GM12878 (cell line): ENCODE measurements around the gene UNG. TPM values are rescaled to one million over a fixed set of nuclear protein-coding genes. Genes with fewer than 3 reads are reported as not detected.

ENCODE experiments used
- ATAC-seq: fragments of 200-7000 bp; cut with Tn5 transposase; 3 replicates; pipeline ENCODE4 v1.9.1; 2020; ENCODE audit warnings: mild to moderate bottlenecking, moderate library complexity
- BruUV-seq: library from RNA; stranded (reverse); fragments of 400-500 nt; replicated peaks from 2 replicates; lab custom pipeline; 2021; lab: Mats Ljungman, UMichigan
- CTCF ChIA-PET: fragments of 300-600 bp; sonication (Branson Sonifier 250); formaldehyde crosslinking; extraction: SDS; loops from one replicate; lab custom pipeline; 2021; ENCODE audit warnings: inconsistent platforms; lab: Yijun Ruan, JAX
- POLR2A ChIA-PET: fragments of 350-600 bp; formaldehyde crosslinking; extraction: SDS; loops from one replicate; lab custom pipeline; 2021; ENCODE audit warnings: inconsistent platforms; lab: Charles Lee
- RAD21 ChIA-PET: fragments of 300-600 bp; sonication (Branson Sonifier 250); formaldehyde crosslinking; loops from one replicate; lab custom pipeline; 2023; ENCODE audit warnings: antibody characterized with exemption; ENCODE audit not compliant: unreplicated experiment; lab: Charles Lee
- SMC1A ChIA-PET: fragments of 300-600 bp; sonication (Branson Sonifier 250); formaldehyde crosslinking; loops from one replicate; lab custom pipeline; 2023; ENCODE audit not compliant: unreplicated experiment, uncharacterized antibody; lab: Charles Lee
- DNase-seq: peaks from one replicate; pipeline ENCODE4 v3.0.0-alpha.2; 2011; ENCODE audit warnings: low read depth, low spot score
- FAIRE-seq: peaks from 3 replicates; lab custom pipeline; 2011; peaks lifted over from hg19 to GRCh38; lab: Jason Lieb, UNC
- H2AFZ ChIP-seq: 2 replicates; pipeline ENCODE4 v1.6.0; 2011; ENCODE audit warnings: low read depth, low read length, control low read depth; ENCODE audit not compliant: control insufficient read depth
- H3K27ac ChIP-seq: 2 replicates; pipeline ENCODE4 v1.5.1; 2011; ENCODE audit warnings: control low read depth; ENCODE audit not compliant: control insufficient read depth, insufficient read depth
- H3K27me3 ChIP-seq, 2 experiments: replicated peaks in 1 of 2; 2 replicates each; pipeline versions ENCODE4 v1.6.0 to v1.6.1; 2011; ENCODE audit warnings: low read length in 1 of 2; ENCODE audit not compliant: control insufficient read depth in 2 of 2, insufficient read depth in 2 of 2
- H3K36me3 ChIP-seq, 2 experiments: 2 replicates each; pipeline ENCODE4 v1.5.1; 2011; ENCODE audit warnings: low read length in 1 of 2; ENCODE audit not compliant: control insufficient read depth in 2 of 2, insufficient read depth in 2 of 2
- H3K4me1 ChIP-seq: 2 replicates; pipeline ENCODE4 v1.6.1; 2011; ENCODE audit warnings: mild to moderate bottlenecking, low read length, moderate library complexity, mixed read lengths; ENCODE audit not compliant: control insufficient read depth, insufficient read depth
- H3K4me2 ChIP-seq: 2 replicates; pipeline ENCODE4 v1.6.0; 2011; ENCODE audit warnings: control low read depth; ENCODE audit not compliant: control insufficient read depth, insufficient read depth
- H3K4me3 ChIP-seq: fragments of 200-600 bp; sonication (generic); 2 replicates; pipeline ENCODE4 v1.5.1; 2016
- H3K79me2 ChIP-seq: 2 replicates; pipeline ENCODE4 v1.6.0; 2011; ENCODE audit warnings: low read length; ENCODE audit not compliant: control insufficient read depth, insufficient read depth
- H3K9ac ChIP-seq: 2 replicates; pipeline ENCODE4 v1.8.0; 2011; ENCODE audit warnings: low read length, control low read depth, mixed read lengths; ENCODE audit not compliant: control insufficient read depth, insufficient read depth
- H3K9me3 ChIP-seq: replicated peaks from 3 replicates; pipeline ENCODE4 v1.5.1; 2011; ENCODE audit warnings: mild to moderate bottlenecking, low read length; ENCODE audit not compliant: control insufficient read depth, insufficient read depth
- H4K20me1 ChIP-seq: 2 replicates; pipeline ENCODE4 v1.6.0; 2011; ENCODE audit not compliant: control insufficient read depth, insufficient read depth
- ASH2L ChIP-seq: fragments of 300-600, 200-600 bp; sonication (generic); IDR thresholded peaks from 2 replicates; pipeline ENCODE4 v1.6.1; 2017; ENCODE audit warnings: low read depth, mild to moderate bottlenecking, borderline replicate concordance
- CBX5 ChIP-seq: sonication (generic); IDR thresholded peaks from 2 replicates; pipeline ENCODE4 v1.6.1; 2016; ENCODE audit warnings: low read depth, moderate library complexity, mild to moderate bottlenecking, inconsistent platforms
- EGR1 ChIP-seq, 2 experiments: IDR thresholded peaks; 1 replicate in 1 of 2; 2 replicates in 1 of 2; pipeline ENCODE4 v1.6.1; 2011 to 2012; ENCODE audit warnings: low read depth in 2 of 2, low read length in 2 of 2, borderline replicate concordance in 1 of 2, mild to moderate bottlenecking in 1 of 2, moderate library complexity in 1 of 2
- PML ChIP-seq: IDR thresholded peaks from 2 replicates; pipeline ENCODE4 v1.6.1; 2012; ENCODE audit warnings: low read length, inconsistent platforms
- SREBF1 ChIP-seq: IDR thresholded peaks from 2 replicates; pipeline ENCODE4 v1.6.1; 2012; ENCODE audit warnings: mild to moderate bottlenecking, low read length
- TAF1 ChIP-seq: IDR thresholded peaks from 2 replicates; pipeline ENCODE4 v1.6.1; 2011; ENCODE audit warnings: mild to moderate bottlenecking, low read depth, low read length, borderline replicate concordance
- TCF7 ChIP-seq: IDR thresholded peaks from 2 replicates; pipeline ENCODE4 v1.6.1; 2014; ENCODE audit warnings: antibody characterized with exemption, borderline replicate concordance
- ZBTB11 ChIP-seq: fragments of 450-650 bp; formaldehyde crosslinking; IDR thresholded peaks from 2 replicates; pipeline ENCODE4 v1.5.0; 2022; ENCODE audit warnings: mild to moderate bottlenecking, missing genetic modification characterization
- ZNF207 ChIP-seq: fragments of 450-650 bp; IDR thresholded peaks from 2 replicates; pipeline ENCODE4 v1.6.1; 2014; ENCODE audit warnings: antibody characterized with exemption, mild to moderate bottlenecking, borderline replicate concordance
- WGBS: methylation state at CpG from one replicate; pipeline ENCODE4 v1.1.6; 2016; ENCODE audit warnings: low lambda C conversion rate; ENCODE audit not compliant: insufficient replicate concordance, insufficient coverage; ENCODE audit errors: missing lambda C conversion rate; 5-methylcytosine and 5-hydroxymethylcytosine counted together
- in situ Hi-C: fragments of 300-500 bp; cut with MboI; formaldehyde crosslinking; loops from 9 replicates; pipeline ENCODE4 v1.14.3; 2018; ENCODE audit warnings: mixed read lengths
- intact Hi-C: fragments of 100-400 bp; cut with micrococcal nuclease; formaldehyde crosslinking; loops from one replicate; pipeline ENCODE4 v1.14.2; 2022; ENCODE audit not compliant: unreplicated experiment
- polyA plus RNA-seq, 11 experiments: library from polyadenylated mRNA; depleted of rRNA in 4 of 11; unstranded in 6 of 11; stranded (reverse) in 5 of 11; fragments of >200 nt; fragmentation: Nextera tagmentation in 4 of 11; fragmentation: Illumina TruSeq in 1 of 11; extraction: Ambion mirVana in 4 of 11; extraction: Trizol in 1 of 11; gene quantifications; 1 replicate in 1 of 11; 2 replicates in 10 of 11; pipeline versions ENCODE4 v1.2.1 to v1.2.3, GENCODE V29; 2011 to 2016; ENCODE audit warnings: inconsistent platforms in 2 of 11, missing spikeins in 2 of 11, low read depth in 1 of 11
- total RNA-seq, 4 experiments: library from RNA; depleted of rRNA in 3 of 4; stranded (reverse); fragments of >200 nt in 3 of 4; fragmentation: Illumina TruSeq in 1 of 4; extraction: Trizol in 1 of 4; gene quantifications; 2 replicates each; pipeline versions ENCODE4 v1.2.1 to v1.2.3, GENCODE V29; 2013 to 2021
- TF ChIP-seq, protein P1 (sequence below): fragments of 450-650 bp; formaldehyde crosslinking; IDR thresholded peaks from 2 replicates; pipeline ENCODE4 v1.4.0; 2020; ENCODE audit warnings: mild to moderate bottlenecking, moderate library complexity
- TF ChIP-seq, protein P2 (sequence below): fragments of 450-650 bp; IDR thresholded peaks from 2 replicates; pipeline ENCODE4 v1.6.1; 2016; ENCODE audit warnings: mild to moderate bottlenecking

UNG gene
- total and polyA plus RNA-seq, 10 of the 15 experiments (the other 5 are each of a cell fraction or from before 2014, with no cell fraction given) = 9.5 to 81.9 (median 48.2) TPM

GRCh38 chr12:109131154-109132050, 34.0 kb downstream of the UNG start:
- DNase-seq (no peak), ATAC-seq (no peak), FAIRE-seq (no peak)
- in situ Hi-C loops (no loop called here), intact Hi-C loops (loop anchor here (10.0 kb wide), 1 partner anchor 253 kb away; no protein-coding TSS in a partner anchor)
- WGBS = 23% methylated on average over 24 of the region's 24 CpGs
- Histone ChIP-seq H3K36me3 (no peaks in the 10 kb centered on the region), H3K27me3 (no peaks in the 10 kb centered on the region), H2AFZ (no peak overlapping the region), H3K9me3 (no peaks in the 10 kb centered on the region), H4K20me1 (no peaks in the 10 kb centered on the region), H3K9ac (no peak overlapping the region), H3K79me2 (no peaks in the 10 kb centered on the region), H3K4me3 (no peak overlapping the region), H3K4me1 (no peaks in the 10 kb centered on the region), H3K27ac (no peak overlapping the region), H3K4me2 (no peak overlapping the region)
- no peak for TF ChIP-seq ZBTB11
- TF ChIP-seq TAF1 = no peak
- TF ChIP-seq, protein P1, sequence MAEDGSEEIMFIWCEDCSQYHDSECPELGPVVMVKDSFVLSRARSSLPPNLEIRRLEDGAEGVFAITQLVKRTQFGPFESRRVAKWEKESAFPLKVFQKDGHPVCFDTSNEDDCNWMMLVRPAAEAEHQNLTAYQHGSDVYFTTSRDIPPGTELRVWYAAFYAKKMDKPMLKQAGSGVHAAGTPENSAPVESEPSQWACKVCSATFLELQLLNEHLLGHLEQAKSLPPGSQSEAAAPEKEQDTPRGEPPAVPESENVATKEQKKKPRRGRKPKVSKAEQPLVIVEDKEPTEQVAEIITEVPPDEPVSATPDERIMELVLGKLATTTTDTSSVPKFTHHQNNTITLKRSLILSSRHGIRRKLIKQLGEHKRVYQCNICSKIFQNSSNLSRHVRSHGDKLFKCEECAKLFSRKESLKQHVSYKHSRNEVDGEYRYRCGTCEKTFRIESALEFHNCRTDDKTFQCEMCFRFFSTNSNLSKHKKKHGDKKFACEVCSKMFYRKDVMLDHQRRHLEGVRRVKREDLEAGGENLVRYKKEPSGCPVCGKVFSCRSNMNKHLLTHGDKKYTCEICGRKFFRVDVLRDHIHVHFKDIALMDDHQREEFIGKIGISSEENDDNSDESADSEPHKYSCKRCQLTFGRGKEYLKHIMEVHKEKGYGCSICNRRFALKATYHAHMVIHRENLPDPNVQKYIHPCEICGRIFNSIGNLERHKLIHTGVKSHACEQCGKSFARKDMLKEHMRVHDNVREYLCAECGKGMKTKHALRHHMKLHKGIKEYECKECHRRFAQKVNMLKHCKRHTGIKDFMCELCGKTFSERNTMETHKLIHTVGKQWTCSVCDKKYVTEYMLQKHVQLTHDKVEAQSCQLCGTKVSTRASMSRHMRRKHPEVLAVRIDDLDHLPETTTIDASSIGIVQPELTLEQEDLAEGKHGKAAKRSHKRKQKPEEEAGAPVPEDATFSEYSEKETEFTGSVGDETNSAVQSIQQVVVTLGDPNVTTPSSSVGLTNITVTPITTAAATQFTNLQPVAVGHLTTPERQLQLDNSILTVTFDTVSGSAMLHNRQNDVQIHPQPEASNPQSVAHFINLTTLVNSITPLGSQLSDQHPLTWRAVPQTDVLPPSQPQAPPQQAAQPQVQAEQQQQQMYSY (CRISPR knock-in tag) = no peak
- no peak for TF ChIP-seq ZNF207
- no peak for TF ChIP-seq SREBF1
- no peak for TF ChIP-seq EGR1 (IDR thresholded peaks at IDR 0.05; ENCODE audit: borderline replicate concordance in 1 of 2, low read depth in 2 of 2, low read length in 2 of 2)
- TF ChIP-seq PML = no peak
- no peak for TF ChIP-seq TCF7
- no peak for TF ChIP-seq CBX5
- TF ChIP-seq, protein P2, sequence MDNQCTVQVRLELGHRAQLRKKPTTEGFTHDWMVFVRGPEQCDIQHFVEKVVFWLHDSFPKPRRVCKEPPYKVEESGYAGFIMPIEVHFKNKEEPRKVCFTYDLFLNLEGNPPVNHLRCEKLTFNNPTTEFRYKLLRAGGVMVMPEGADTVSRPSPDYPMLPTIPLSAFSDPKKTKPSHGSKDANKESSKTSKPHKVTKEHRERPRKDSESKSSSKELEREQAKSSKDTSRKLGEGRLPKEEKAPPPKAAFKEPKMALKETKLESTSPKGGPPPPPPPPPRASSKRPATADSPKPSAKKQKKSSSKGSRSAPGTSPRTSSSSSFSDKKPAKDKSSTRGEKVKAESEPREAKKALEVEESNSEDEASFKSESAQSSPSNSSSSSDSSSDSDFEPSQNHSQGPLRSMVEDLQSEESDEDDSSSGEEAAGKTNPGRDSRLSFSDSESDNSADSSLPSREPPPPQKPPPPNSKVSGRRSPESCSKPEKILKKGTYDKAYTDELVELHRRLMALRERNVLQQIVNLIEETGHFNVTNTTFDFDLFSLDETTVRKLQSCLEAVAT = no peak
- no peak for TF ChIP-seq ASH2L
- POLR2A ChIA-PET = no interaction called here
- CTCF ChIA-PET = interaction anchor here (0.5 to 2.3 kb wide), 4 partner anchors 11 to 19 kb away, joined by 3 to 5 read pairs (median 3); no protein-coding TSS in a partner anchor
- SMC1A ChIA-PET = no interaction called here
- RAD21 ChIA-PET = no interaction called here
- BruUV-seq = no TSS peak
